GM12873 (cell line): ENCODE measurements around the gene CLEC4G.

ENCODE experiments used
- TF ChIP-seq, protein P1 (sequence below): IDR thresholded peaks from 2 replicates; pipeline ENCODE4 v1.5.1; 2012; ENCODE audit warnings: low read depth, mild to moderate bottlenecking, moderate library complexity, low read length, control low read depth; ENCODE audit not compliant: insufficient read depth; ENCODE audit errors: missing control alignments

Gene CLEC4G

DNA sequence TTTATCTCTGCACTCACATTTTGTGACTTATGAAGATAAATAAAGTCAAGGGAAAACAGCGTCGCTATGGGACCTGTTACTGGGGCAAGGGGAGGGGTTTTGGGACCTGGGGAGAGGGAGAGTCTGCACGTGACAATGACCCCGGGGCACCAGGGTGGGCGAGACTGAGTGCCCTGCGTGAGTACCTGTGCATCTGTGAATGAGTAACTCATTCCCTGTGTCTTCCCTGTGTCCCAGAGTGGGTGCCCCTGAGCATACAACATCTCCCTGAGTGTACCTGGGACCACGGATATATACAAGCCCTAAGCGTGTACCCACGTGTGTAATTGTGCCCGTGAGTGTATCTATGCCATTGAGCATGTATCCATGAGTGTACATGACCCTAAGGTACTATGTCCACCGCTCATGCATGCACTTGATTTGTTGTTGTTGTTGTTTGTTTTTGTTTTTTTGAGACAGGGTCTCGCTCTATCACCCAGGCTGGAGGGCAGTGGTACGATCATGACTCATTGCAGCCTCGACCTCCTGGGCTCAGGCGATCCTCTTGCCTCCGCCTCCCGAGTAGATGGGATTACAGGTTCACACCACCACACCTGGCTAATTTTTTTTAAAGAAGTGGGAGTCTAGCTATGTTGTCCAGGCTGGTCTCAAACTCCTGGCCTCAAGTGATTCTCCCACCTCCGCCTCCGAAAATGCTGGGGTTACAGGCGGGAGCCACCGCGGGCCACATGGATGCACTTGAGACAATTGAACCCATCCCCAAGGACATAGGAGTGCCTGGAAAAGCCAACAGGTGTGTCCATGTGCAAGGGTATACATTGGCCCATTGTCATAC lies 51.9 kb downstream of the CLEC4G start:
- TF ChIP-seq, protein P1, sequence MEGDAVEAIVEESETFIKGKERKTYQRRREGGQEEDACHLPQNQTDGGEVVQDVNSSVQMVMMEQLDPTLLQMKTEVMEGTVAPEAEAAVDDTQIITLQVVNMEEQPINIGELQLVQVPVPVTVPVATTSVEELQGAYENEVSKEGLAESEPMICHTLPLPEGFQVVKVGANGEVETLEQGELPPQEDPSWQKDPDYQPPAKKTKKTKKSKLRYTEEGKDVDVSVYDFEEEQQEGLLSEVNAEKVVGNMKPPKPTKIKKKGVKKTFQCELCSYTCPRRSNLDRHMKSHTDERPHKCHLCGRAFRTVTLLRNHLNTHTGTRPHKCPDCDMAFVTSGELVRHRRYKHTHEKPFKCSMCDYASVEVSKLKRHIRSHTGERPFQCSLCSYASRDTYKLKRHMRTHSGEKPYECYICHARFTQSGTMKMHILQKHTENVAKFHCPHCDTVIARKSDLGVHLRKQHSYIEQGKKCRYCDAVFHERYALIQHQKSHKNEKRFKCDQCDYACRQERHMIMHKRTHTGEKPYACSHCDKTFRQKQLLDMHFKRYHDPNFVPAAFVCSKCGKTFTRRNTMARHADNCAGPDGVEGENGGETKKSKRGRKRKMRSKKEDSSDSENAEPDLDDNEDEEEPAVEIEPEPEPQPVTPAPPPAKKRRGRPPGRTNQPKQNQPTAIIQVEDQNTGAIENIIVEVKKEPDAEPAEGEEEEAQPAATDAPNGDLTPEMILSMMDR = no peak

DNA sequence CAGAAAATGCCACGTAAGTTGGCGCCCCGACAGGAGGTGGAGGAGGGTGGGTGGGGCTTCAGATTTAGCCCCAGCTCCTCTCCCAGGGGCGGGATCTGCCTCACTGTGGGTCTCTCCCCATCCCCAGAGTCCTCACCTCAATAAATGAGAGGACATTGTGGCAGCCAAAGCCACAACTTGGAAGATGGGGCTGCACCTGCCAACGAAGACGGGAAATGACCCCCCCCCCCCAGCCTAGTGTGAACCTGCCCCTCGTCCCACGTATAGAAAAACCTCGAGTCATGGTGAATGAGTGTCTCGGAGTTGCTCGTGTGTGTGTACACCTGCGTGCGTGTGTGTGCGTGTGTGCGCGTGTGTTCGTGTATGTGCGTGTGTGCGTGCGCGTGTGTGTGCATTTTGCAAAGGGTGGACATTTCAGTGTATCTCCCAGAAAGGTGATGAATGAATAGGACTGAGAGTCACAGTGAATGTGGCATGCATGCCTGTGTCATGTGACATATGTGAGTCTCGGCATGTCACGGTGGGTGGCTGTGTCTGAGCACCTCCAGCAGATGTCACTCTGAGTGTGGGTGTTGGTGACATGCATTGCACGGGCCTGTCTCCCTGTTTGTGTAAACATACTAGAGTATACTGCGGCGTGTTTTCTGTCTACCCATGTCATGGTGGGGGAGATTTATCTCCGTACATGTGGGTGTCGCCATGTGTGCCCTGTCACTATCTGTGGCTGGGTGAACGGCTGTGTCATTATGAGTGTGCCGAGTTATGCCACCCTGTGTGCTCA lies 52.7 kb downstream of the CLEC4G start:
- TF ChIP-seq, protein P1 = peak; percentile 78
